Esophagus squamous epithelium (tissue), 4 donors: ENCODE data around the gene PLD5.

Source experiments
- POLR2A ChIP-seq, 4 donors: fragments of 450-650 bp; IDR thresholded peaks; one replicate each; pipeline ENCODE4 v1.6.1; 2017; ENCODE audit warnings: antibody characterized with exemption in 4 of 4, mild to moderate bottlenecking in 4 of 4, moderate library complexity in 3 of 4
- TF ChIP-seq, protein P1 (sequence below), 6 experiments: fragments of 450-650 bp in 4 of 6; fragments of 200-600 bp in 2 of 6; sonication (generic) in 2 of 6; IDR thresholded peaks; one replicate each; pipeline ENCODE4 v1.5.1; 2016 to 2019; ENCODE audit warnings: antibody characterized with exemption in 6 of 6, mild to moderate bottlenecking in 4 of 6, moderate library complexity in 4 of 6

DNA sequence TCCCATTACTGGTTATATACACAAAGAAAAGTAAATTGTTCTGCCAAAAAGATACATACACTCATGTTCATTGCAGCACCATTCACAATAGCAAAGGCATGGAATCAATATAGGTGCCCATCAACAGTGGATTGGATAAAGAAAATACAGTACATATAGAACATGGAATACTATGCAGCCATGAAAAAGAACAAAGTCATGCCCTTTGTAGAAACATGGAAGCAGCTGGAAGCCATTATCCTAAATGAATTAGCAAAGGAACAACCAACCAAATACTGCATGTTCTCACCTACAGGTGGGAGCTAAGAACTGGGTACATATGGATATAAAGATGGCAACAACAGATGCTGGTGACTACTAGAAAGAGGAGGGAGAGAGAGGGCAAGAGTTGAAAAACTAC, 132.6 kb downstream of the PLD5 start:
- TF ChIP-seq POLR2A (IDR thresholded peaks at IDR 0.05), result no peak
- TF ChIP-seq, protein P1, sequence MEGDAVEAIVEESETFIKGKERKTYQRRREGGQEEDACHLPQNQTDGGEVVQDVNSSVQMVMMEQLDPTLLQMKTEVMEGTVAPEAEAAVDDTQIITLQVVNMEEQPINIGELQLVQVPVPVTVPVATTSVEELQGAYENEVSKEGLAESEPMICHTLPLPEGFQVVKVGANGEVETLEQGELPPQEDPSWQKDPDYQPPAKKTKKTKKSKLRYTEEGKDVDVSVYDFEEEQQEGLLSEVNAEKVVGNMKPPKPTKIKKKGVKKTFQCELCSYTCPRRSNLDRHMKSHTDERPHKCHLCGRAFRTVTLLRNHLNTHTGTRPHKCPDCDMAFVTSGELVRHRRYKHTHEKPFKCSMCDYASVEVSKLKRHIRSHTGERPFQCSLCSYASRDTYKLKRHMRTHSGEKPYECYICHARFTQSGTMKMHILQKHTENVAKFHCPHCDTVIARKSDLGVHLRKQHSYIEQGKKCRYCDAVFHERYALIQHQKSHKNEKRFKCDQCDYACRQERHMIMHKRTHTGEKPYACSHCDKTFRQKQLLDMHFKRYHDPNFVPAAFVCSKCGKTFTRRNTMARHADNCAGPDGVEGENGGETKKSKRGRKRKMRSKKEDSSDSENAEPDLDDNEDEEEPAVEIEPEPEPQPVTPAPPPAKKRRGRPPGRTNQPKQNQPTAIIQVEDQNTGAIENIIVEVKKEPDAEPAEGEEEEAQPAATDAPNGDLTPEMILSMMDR (IDR thresholded peaks at IDR 0.05), result no peak
